Ectodermal cell (in vitro differentiated cells): Measurements from ENCODE around the gene ARHGEF38.

Experiments used
- H3K27ac ChIP-seq: 2 replicates; pipeline ENCODE4 v1.7.0; 2013; ENCODE audit warnings: mild to moderate bottlenecking, low read depth, low read length; ENCODE audit not compliant: insufficient read depth, poor library complexity, severe bottlenecking
- H3K27me3 ChIP-seq: 2 replicates; pipeline ENCODE4 v1.7.0; 2013; ENCODE audit warnings: mild to moderate bottlenecking, low read length; ENCODE audit not compliant: insufficient read depth, control insufficient read depth, poor library complexity, severe bottlenecking
- H3K36me3 ChIP-seq: one replicate; pipeline ENCODE4 v1.7.0; 2013; ENCODE audit warnings: low read length; ENCODE audit not compliant: control insufficient read depth, insufficient read depth
- H3K4me1 ChIP-seq: one replicate; pipeline ENCODE4 v1.7.0; 2013; ENCODE audit warnings: low read length; ENCODE audit not compliant: control insufficient read depth, insufficient read depth
- H3K4me3 ChIP-seq: 2 replicates; pipeline ENCODE4 v1.7.0; 2013; ENCODE audit warnings: low read depth, low read length, control low read depth; ENCODE audit not compliant: insufficient read depth
- H3K9me3 ChIP-seq: 2 replicates; pipeline ENCODE4 v1.7.0; 2013; ENCODE audit warnings: mild to moderate bottlenecking, low read length, moderate library complexity; ENCODE audit not compliant: control insufficient read depth
- WGBS, 2 experiments: methylation state at CpG; one replicate each; pipeline ENCODE4 v1.1.7; 2013; ENCODE audit warnings: missing lambda C conversion rate in 2 of 2; 5-methylcytosine and 5-hydroxymethylcytosine counted together

The ARHGEF38 gene

DNA sequence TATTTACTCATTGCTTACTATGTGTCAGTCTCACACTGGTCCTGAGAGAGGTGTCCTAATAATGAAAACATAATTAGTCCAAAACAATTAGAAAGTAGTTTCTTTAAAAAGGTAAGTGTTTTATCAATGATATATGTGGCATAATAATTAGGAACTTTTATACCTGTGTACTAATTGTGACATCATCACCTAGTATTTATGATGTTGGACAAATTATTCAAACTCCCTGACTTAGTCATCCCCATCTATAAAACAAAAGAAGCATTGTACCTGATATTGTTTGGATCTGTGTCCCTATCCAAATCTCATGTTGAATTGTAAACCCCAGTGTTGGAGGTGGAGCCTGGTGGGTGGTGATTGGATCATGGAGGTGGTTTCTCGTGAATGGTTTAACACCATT, 15.8 kb upstream of the ARHGEF38 start:
- no peaks in the 10 kb centered on the region for H3K27me3 ChIP-seq
- 94 to 100% methylated on average over 1 of the region's 1 CpG for WGBS, 2 experiments
- H3K36me3 ChIP-seq: no peaks in the 10 kb centered on the region
- H3K9me3 ChIP-seq: no peaks in the 10 kb centered on the region
- H3K4me1 ChIP-seq: no peaks in the 10 kb centered on the region
- H3K27ac ChIP-seq: no peak overlapping the region
- no peak overlapping the region for H3K4me3 ChIP-seq

GRCh38 chr4:105541420-105541819, 11.0 kb upstream of the ARHGEF38 start:
- Histone ChIP-seq H3K36me3 (no peaks in the 10 kb centered on the region), H3K4me1 (peaks cover 4% of the 10 kb centered on the region), H3K9me3 (no peaks in the 10 kb centered on the region), H3K27me3 (no peaks in the 10 kb centered on the region), H3K4me3 (no peak overlapping the region), H3K27ac (no peak overlapping the region)
- WGBS, 2 experiments: 84 to 90% methylated on average over 4 of the region's 4 CpGs

- Histone ChIP-seq H3K4me3 (no peak overlapping the region), H3K27ac (no peak overlapping the region), H3K36me3 (no peaks in the 10 kb centered on the region), H3K27me3 (no peaks in the 10 kb centered on the region), H3K9me3 (no peaks in the 10 kb centered on the region), H3K4me1 (peaks cover 4% of the 10 kb centered on the region)
- 82 to 90% methylated on average over 3 of the region's 3 CpGs for WGBS, 2 experiments
Observed at GRCh38 chr4:105542039-105542438, 10.4 kb upstream of the ARHGEF38 start.

DNA sequence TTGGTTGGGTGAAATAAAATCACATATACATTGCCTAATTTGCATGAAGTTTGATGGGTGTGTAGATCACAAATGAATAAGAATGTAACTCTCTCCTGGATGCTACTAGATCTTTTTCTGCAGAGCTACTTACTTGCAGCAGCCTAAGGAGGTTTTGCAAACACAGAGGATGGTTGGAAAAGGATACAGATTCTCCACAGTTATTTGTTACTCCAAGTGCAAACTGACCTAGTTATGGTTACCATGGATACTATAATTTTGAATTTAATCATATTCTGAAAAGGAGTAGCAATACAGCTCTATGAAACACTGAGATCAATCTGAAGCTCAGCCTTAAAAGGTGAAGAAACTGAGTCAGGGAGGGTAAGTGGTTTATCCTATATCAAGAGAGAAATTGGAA, 9.1 kb upstream of the ARHGEF38 start:
- H3K27me3 ChIP-seq: no peaks in the 10 kb centered on the region
- no peaks in the 10 kb centered on the region for H3K36me3 ChIP-seq
- H3K4me1 ChIP-seq: peaks cover 4% of the 10 kb centered on the region
- no peak overlapping the region for H3K27ac ChIP-seq
- no peak overlapping the region for H3K4me3 ChIP-seq
- H3K9me3 ChIP-seq: no peaks in the 10 kb centered on the region

DNA sequence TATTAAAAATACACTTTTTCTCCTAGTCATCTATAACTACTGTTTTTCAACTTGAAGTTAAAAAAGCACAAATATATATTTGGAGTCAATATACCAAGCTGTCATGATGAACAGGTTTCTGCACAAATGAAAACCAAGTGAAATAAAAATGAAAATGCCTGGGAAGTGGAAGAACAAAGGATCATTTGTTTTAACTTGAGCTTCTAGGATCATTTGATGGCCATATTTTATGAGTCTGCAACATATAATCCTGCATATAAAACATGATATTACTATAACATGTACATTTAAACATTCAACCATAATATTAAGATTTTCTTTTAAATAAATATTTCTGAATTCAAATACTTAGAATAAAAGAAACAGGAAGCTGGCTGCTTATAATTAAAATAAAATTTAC, 8.5 kb upstream of the ARHGEF38 start:
- H3K27me3 ChIP-seq: no peaks in the 10 kb centered on the region
- H3K9me3 ChIP-seq: no peaks in the 10 kb centered on the region
- H3K36me3 ChIP-seq: no peaks in the 10 kb centered on the region
- H3K27ac ChIP-seq: no peak overlapping the region
- H3K4me3 ChIP-seq: no peak overlapping the region
- peaks cover 4% of the 10 kb centered on the region for H3K4me1 ChIP-seq

- Histone ChIP-seq H3K9me3 (no peaks in the 10 kb centered on the region), H3K4me1 (peaks cover 4% of the 10 kb centered on the region), H3K36me3 (no peaks in the 10 kb centered on the region), H3K27ac (no peak overlapping the region), H3K27me3 (no peaks in the 10 kb centered on the region), H3K4me3 (no peak overlapping the region)
- 91% methylated on average over 1 of the region's 1 CpG; no CpG with 5 or more reads in 1 of the 2 experiments for WGBS, 2 experiments
Observed at GRCh38 chr4:105544520-105545286, 7.7 kb upstream of the ARHGEF38 start.

DNA sequence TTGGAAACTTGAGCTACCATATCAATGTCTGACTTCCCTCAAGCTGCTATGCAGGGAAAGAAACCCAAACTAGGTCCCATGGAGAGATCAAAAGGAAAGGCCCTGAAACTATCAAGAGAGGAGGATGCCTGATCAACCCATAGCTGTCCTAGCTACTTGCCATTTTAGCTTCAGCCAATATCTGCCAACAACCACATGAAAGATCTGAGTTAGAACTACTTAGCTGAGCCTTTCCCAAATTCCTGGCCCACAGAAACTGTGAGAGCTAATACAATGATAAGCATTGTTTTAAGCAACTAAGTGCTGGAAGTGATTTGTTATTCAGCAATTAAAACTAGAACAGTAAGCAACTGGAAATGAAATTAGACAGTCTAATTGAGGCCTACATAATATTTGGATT, 6.3 kb upstream of the ARHGEF38 start:
- no peaks in the 10 kb centered on the region for H3K9me3 ChIP-seq
- peaks cover 14% of the 10 kb centered on the region for H3K4me1 ChIP-seq
- no peaks in the 10 kb centered on the region for H3K27me3 ChIP-seq
- H3K4me3 ChIP-seq: no peak overlapping the region
- no peak overlapping the region for H3K27ac ChIP-seq
- H3K36me3 ChIP-seq: no peaks in the 10 kb centered on the region

DNA sequence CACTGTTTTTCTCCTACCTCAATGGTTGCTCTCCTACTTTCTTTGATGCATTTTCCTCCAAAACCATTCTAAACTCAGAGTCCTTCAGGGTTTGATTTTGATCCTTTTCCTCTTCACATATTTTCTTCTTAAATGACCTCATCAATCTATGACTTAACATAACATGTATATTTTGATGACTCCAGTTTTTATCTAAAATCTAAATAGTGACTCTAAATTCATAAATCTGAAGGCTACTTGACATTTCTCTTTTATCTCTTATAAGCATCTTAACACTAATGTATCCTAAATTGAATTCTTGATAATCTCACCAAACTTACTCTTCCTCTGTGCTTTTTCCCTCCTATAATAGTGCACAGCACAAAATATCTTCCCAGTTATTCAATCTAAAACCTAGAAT, 4.7 kb upstream of the ARHGEF38 start:
- no peaks in the 10 kb centered on the region for H3K27me3 ChIP-seq
- H3K36me3 ChIP-seq: no peaks in the 10 kb centered on the region
- no peak overlapping the region for H3K27ac ChIP-seq
- H3K4me1 ChIP-seq: peaks cover 29% of the 10 kb centered on the region
- no peak overlapping the region for H3K4me3 ChIP-seq
- no peaks in the 10 kb centered on the region for H3K9me3 ChIP-seq

GRCh38 chr4:105548483-105548882, 3.9 kb upstream of the ARHGEF38 start:
- Histone ChIP-seq H3K4me3 (no peak overlapping the region), H3K27me3 (no peaks in the 10 kb centered on the region), H3K27ac (no peak overlapping the region), H3K9me3 (no peaks in the 10 kb centered on the region), H3K4me1 (peaks cover 29% of the 10 kb centered on the region), H3K36me3 (no peaks in the 10 kb centered on the region)
- 90% methylated on average over 1 of the region's 1 CpG; no CpG with 5 or more reads in 1 of the 2 experiments for WGBS, 2 experiments

- Histone ChIP-seq H3K4me3 (no peak overlapping the region), H3K27ac (no peak overlapping the region), H3K36me3 (no peaks in the 10 kb centered on the region), H3K4me1 (peaks cover 32% of the 10 kb centered on the region), H3K9me3 (no peaks in the 10 kb centered on the region), H3K27me3 (no peaks in the 10 kb centered on the region)
- 92 to 100% methylated on average over 2 to 3 of the region's 3 CpGs for WGBS, 2 experiments
Observed at GRCh38 chr4:105550641-105551040, 1.8 kb upstream of the ARHGEF38 start.

DNA sequence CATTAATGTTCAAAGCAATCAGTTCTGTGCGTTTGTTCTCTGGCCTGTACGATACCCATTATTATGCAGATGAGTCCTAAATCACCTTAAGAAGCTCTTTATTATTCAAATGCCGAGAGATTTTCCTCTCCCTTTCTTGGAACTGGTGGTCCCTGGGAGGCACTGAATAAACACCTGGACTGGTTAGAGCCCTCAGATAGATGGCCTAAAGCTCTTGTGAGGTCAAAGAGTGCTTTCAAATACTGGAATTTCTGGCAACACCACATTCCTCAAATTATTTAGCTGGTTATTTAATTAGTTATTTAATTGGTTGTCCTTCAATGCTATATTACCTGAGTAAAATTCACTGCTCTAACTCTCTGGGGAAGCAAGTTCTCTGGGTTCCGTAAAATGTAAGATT, 3.0 kb downstream of the ARHGEF38 start:
- Histone ChIP-seq H3K36me3 (no peaks in the 10 kb centered on the region), H3K4me3 (no peak overlapping the region), H3K4me1 (peaks cover 39% of the 10 kb centered on the region), H3K27me3 (no peaks in the 10 kb centered on the region), H3K9me3 (no peaks in the 10 kb centered on the region), H3K27ac (no peak overlapping the region)
- 3 to 17% methylated on average over 3 to 4 of the region's 4 CpGs for WGBS, 2 experiments
